ENCODE data around the gene RNASET2.

Gene RNASET2

GRCh38 chr6:166956444-166957086 lies at the start of gene RNASET2:
RNASET2 (minus strand) TSS chr6:166956550; CDS start chr6:166956182, 368 bp downstream.
- DNase-seq (ENCODE audit: low spot score), result peak; percentile 91

- no peak for DNase-seq (ENCODE audit: low spot score)
These were observed 49.2 kb upstream of the RNASET2 start for GRCh38 chr6:167005350-167006159.

GRCh38 chr6:167000759-167001158 lies 44.4 kb upstream of the RNASET2 start:
- DNase-seq (ENCODE audit: low spot score), result peak; percentile 22

- no peak for DNase-seq (ENCODE audit: low spot score)
These were observed 43.5 kb upstream of the RNASET2 start for GRCh38 chr6:166999884-167000253.

GRCh38 chr6:166999145-166999883 lies 43.0 kb upstream of the RNASET2 start, which contains the start of gene CEP43:
CEP43 (plus strand) TSS chr6:166999397; CDS start chr6:166999413, 16 bp downstream.
- DNase-seq (ENCODE audit: low spot score), result peak; percentile 97

GRCh38 chr6:166998256-166999144 lies 42.1 kb upstream of the RNASET2 start:
- DNase-seq (ENCODE audit: low spot score), result no peak

- DNase-seq (ENCODE audit: low spot score), result peak; percentile 53
These were observed 41.5 kb upstream of the RNASET2 start for GRCh38 chr6:166997768-166998255.

- DNase-seq (ENCODE audit: low spot score), result no peak
These were observed 41.0 kb upstream of the RNASET2 start for GRCh38 chr6:166997348-166997747.

GRCh38 chr6:166996406-166996805 lies 40.1 kb upstream of the RNASET2 start:
- no peak for DNase-seq (ENCODE audit: low spot score)

GRCh38 chr6:166989427-166990032 lies 33.2 kb upstream of the RNASET2 start:
- DNase-seq (ENCODE audit: low spot score), result no peak

GRCh38 chr6:166988674-166989201 lies 32.4 kb upstream of the RNASET2 start:
- DNase-seq (ENCODE audit: low spot score), result no peak

GRCh38 chr6:166987930-166988329 lies 31.6 kb upstream of the RNASET2 start:
- no peak for DNase-seq (ENCODE audit: low spot score)

- no peak for DNase-seq (ENCODE audit: low spot score)
These were observed 31.1 kb upstream of the RNASET2 start for GRCh38 chr6:166987448-166987847.

GRCh38 chr6:166980738-166981137 lies 24.4 kb upstream of the RNASET2 start:
- no peak for DNase-seq (ENCODE audit: low spot score)

- no peak for DNase-seq (ENCODE audit: low spot score)
These were observed 21.5 kb upstream of the RNASET2 start for GRCh38 chr6:166977621-166978525.

- no peak for DNase-seq (ENCODE audit: low spot score)
These were observed 20.3 kb upstream of the RNASET2 start for GRCh38 chr6:166976636-166977035.

GRCh38 chr6:166972101-166972500 lies 15.8 kb upstream of the RNASET2 start:
- DNase-seq (ENCODE audit: low spot score), result no peak

GRCh38 chr6:166971271-166971670 lies 14.9 kb upstream of the RNASET2 start:
- no peak for DNase-seq (ENCODE audit: low spot score)

GRCh38 chr6:166970776-166971175 lies 14.4 kb upstream of the RNASET2 start:
- DNase-seq (ENCODE audit: low spot score), result no peak

GRCh38 chr6:166970091-166970490 lies 13.7 kb upstream of the RNASET2 start:
- no peak for DNase-seq (ENCODE audit: low spot score)
